CD4-positive, alpha-beta T cell treated with Interleukin-15 for 1 hour (primary cell): ENCODE measurements around the gene TMC5.

Source experiments
- DNase-seq: peaks from one replicate; pipeline ENCODE4 v3.0.0-alpha.2; 2020

TMC5 gene

DNA sequence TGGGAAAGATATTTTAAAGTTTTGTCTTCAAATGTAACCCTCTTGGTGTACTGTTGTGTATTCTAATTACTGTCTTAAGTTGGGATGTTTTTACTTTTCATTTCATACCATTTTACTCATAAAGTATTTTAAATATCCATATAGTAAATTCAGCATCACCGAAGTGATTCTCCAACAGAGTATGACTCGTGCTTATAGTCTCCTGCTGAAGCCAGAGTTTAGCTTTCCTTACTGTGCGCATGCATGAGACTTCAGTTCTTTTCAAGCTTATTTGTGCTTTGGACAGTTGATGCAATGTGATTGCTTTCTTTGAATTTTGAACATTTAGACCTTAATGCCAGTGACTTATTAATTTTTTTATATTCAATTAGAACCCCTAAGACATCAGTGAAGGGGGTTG is 130.5 kb downstream of the TMC5 start:
- no peak for DNase-seq
